K562 (cell line): Measurements from ENCODE around the gene DNAJB11. TPM values are rescaled to one million over a fixed set of nuclear protein-coding genes. Genes with fewer than 3 reads are reported as not detected.

ENCODE experiments used
- ATAC-seq: fragments of 200-7000 bp; cut with Tn5 transposase; 3 replicates; pipeline ENCODE4 v1.9.1; 2020; ENCODE audit warnings: moderate library complexity
- BruUV-seq: library from RNA; stranded (reverse); fragments of 400-500 nt; replicated peaks from 2 replicates; lab custom pipeline; 2021; lab: Mats Ljungman, UMichigan
- CTCF ChIA-PET: fragments of 300-600 bp; formaldehyde crosslinking; extraction: SDS; loops from one replicate; lab custom pipeline; 2021; ENCODE audit warnings: low intra/inter-chr PET ratio; lab: Yijun Ruan, JAX
- POLR2A ChIA-PET: fragments of 300-600, 350-650 bp; sonication (Branson Sonifier 250); formaldehyde crosslinking; extraction: SDS; loops from one replicate; lab custom pipeline; 2021; ENCODE audit warnings: antibody characterized with exemption, inconsistent platforms; lab: Yijun Ruan, JAX
- DNase-seq, 4 experiments: peaks; one replicate each; pipeline versions ENCODE4 v3.0.0 to v3.0.0-alpha.2; 2011 to 2018; ENCODE audit warnings: low spot score in 3 of 4, mixed read lengths in 3 of 4; ENCODE audit errors: extremely low read depth in 1 of 4
- FAIRE-seq: peaks from 2 replicates; lab custom pipeline; 2011; peaks lifted over from hg19 to GRCh38; lab: Jason Lieb, UNC
- H2AFZ ChIP-seq: 2 replicates; pipeline ENCODE4 v1.6.0; 2011; ENCODE audit warnings: low read depth, low read length, control low read depth, inconsistent platforms
- H3K27ac ChIP-seq: fragments of 200-600 bp; 3 replicates; pipeline ENCODE4 v1.8.0; 2011; ENCODE audit warnings: low read depth, mild to moderate bottlenecking, control low read depth, inconsistent platforms, low read length, moderate library complexity, mixed read lengths; ENCODE audit errors: extremely low read depth
- H3K27me3 ChIP-seq, 2 experiments: fragments of 300-600 bp in 1 of 2; 2 replicates in 1 of 2; 3 replicates in 1 of 2; pipeline versions ENCODE4 v1.6.0 to v1.8.0; 2011; ENCODE audit warnings: inconsistent platforms in 2 of 2, low read length in 2 of 2, mild to moderate bottlenecking in 1 of 2, mixed read lengths in 1 of 2, moderate library complexity in 1 of 2; ENCODE audit not compliant: control insufficient read depth in 2 of 2, insufficient read depth in 2 of 2
- H3K36me3 ChIP-seq: fragments of 300-600 bp; 3 replicates; pipeline ENCODE4 v1.8.0; 2011; ENCODE audit warnings: mild to moderate bottlenecking, low read length, inconsistent platforms; ENCODE audit not compliant: control insufficient read depth, insufficient read depth
- H3K4me1 ChIP-seq, 2 experiments: fragments of 200-600 bp in 1 of 2; replicated peaks in 1 of 2; 2 replicates in 1 of 2; 3 replicates in 1 of 2; pipeline versions ENCODE4 v1.5.1 to v1.8.0; 2011; ENCODE audit warnings: inconsistent platforms in 2 of 2, low read length in 2 of 2, mild to moderate bottlenecking in 1 of 2, mixed read lengths in 1 of 2, moderate library complexity in 1 of 2; ENCODE audit not compliant: control insufficient read depth in 2 of 2, insufficient read depth in 2 of 2
- H3K4me2 ChIP-seq: 2 replicates; pipeline ENCODE4 v1.6.1; 2011; ENCODE audit warnings: low read length, control low read depth, inconsistent platforms, mixed read lengths; ENCODE audit not compliant: insufficient read depth
- H3K4me3 ChIP-seq: fragments of 200-600 bp; sonication (generic), shearing (Covaris generic); 2 replicates; pipeline ENCODE4 v1.5.1; 2016; ENCODE audit warnings: control low read depth, inconsistent platforms
- H3K79me2 ChIP-seq: fragments of 200-600 bp; 3 replicates; pipeline ENCODE4 v1.8.0; 2011; ENCODE audit warnings: low read length, inconsistent platforms; ENCODE audit not compliant: control insufficient read depth, insufficient read depth
- H3K9ac ChIP-seq, 2 experiments: 2 replicates each; pipeline versions ENCODE4 v1.6.0 to v1.6.1; 2011; ENCODE audit warnings: low read depth in 2 of 2, low read length in 2 of 2, control low read depth in 1 of 2, inconsistent platforms in 1 of 2, mild to moderate bottlenecking in 1 of 2, mixed read lengths in 1 of 2; ENCODE audit not compliant: insufficient read depth in 1 of 2
- H3K9me1 ChIP-seq: one replicate; pipeline ENCODE4 v1.6.0; 2011; ENCODE audit warnings: inconsistent platforms, mild to moderate bottlenecking, low read length, moderate library complexity; ENCODE audit not compliant: control insufficient read depth, insufficient read depth
- H3K9me3 ChIP-seq: replicated peaks from 2 replicates; pipeline ENCODE4 v1.5.1; 2011; ENCODE audit warnings: low read depth, low read length, inconsistent platforms; ENCODE audit not compliant: control insufficient read depth, insufficient read depth
- H4K20me1 ChIP-seq: replicated peaks from 2 replicates; pipeline ENCODE4 v1.6.1; 2011; ENCODE audit warnings: low read length, inconsistent platforms, mixed read lengths; ENCODE audit not compliant: control insufficient read depth, insufficient read depth
- CBFA2T2 ChIP-seq: fragments of 450-650 bp; conservative IDR thresholded peaks from 2 replicates; pipeline ENCODE4 v1.6.1; 2017; ENCODE audit warnings: mild to moderate bottlenecking
- CEBPB ChIP-seq: fragments of 450-650 bp; IDR thresholded peaks from 2 replicates; pipeline ENCODE4 v1.6.1; 2016; ENCODE audit warnings: missing genetic modification characterization, missing compliant biosample characterization
- CTBP1 ChIP-seq: fragments of 450-650 bp; IDR thresholded peaks from 2 replicates; pipeline ENCODE4 v1.6.1; 2016; ENCODE audit warnings: borderline replicate concordance
- FOSL1 ChIP-seq: fragments of 200-800 bp; sonication (Bioruptor generic); conservative IDR thresholded peaks from 2 replicates; pipeline ENCODE4 v1.6.1; 2016; ENCODE audit warnings: missing genetic modification characterization, missing compliant biosample characterization
- JUND ChIP-seq, 2 experiments: IDR thresholded peaks; 2 replicates in 1 of 2; 3 replicates in 1 of 2; pipeline ENCODE4 v1.6.1; 2011; ENCODE audit warnings: borderline replicate concordance in 2 of 2, low read depth in 2 of 2, low read length in 2 of 2, improper control_type of control experiment in 1 of 2, missing biosample characterization in 1 of 2, missing genetic modification characterization in 1 of 2, missing genetic modification reagents in 1 of 2
- MIER1 ChIP-seq: fragments of 450-650 bp; IDR thresholded peaks from 2 replicates; pipeline ENCODE4 v1.6.1; 2016; ENCODE audit warnings: antibody characterized with exemption, mild to moderate bottlenecking, low read depth
- SMC3 ChIP-seq: conservative IDR thresholded peaks from 2 replicates; pipeline ENCODE4 v1.6.1; 2011; ENCODE audit warnings: low read depth, low read length, improper control_type of control experiment; ENCODE audit not compliant: insufficient read depth
- TCF3 ChIP-seq: sonication (generic); formaldehyde crosslinking; IDR thresholded peaks from 2 replicates; pipeline ENCODE4 v1.4.0; 2020; ENCODE audit warnings: mild to moderate bottlenecking, missing genetic modification reagents
- TCF7L2 ChIP-seq: fragments of 150-350 bp; IDR thresholded peaks from 2 replicates; pipeline ENCODE4 v1.6.1; 2016; ENCODE audit warnings: low read depth, mild to moderate bottlenecking, low read length, moderate library complexity
- ZEB2 ChIP-seq: fragments of 450-650 bp; IDR thresholded peaks from 2 replicates; pipeline ENCODE4 v1.6.1; 2016
- WGBS: fragments of 100-300 bp; shearing (Covaris generic); methylation state at CpG from one replicate; pipeline ENCODE4 v1.1.6; 2016; ENCODE audit warnings: low coverage, mixed read lengths; ENCODE audit not compliant: insufficient coverage; ENCODE audit errors: missing lambda C conversion rate; 5-methylcytosine and 5-hydroxymethylcytosine counted together
- in situ Hi-C: fragments of 300-500 bp; cut with MboI; formaldehyde crosslinking; loops from 4 replicates; pipeline ENCODE4 v1.15.0; 2018; ENCODE audit warnings: inconsistent platforms, mixed read lengths
- intact Hi-C: fragments of 100-400 bp; cut with micrococcal nuclease; formaldehyde crosslinking; loops from 2 replicates; pipeline ENCODE4 v1.14.2; 2022
- polyA plus RNA-seq, 8 experiments: library from polyadenylated mRNA; depleted of rRNA in 4 of 8; stranded (reverse) in 5 of 8; unstranded in 3 of 8; fragments of >200 nt; fragmentation: Nextera tagmentation in 2 of 8; fragmentation: Illumina TruSeq in 1 of 8; extraction: Ambion mirVana in 2 of 8; extraction: Trizol in 1 of 8; gene quantifications; 2 replicates each; pipeline versions ENCODE4 v1.2.1 to v1.2.3, GENCODE V29; 2011 to 2014; ENCODE audit warnings: inconsistent platforms in 1 of 8, missing spikeins in 1 of 8
- total RNA-seq, 7 experiments: library from RNA; depleted of rRNA in 6 of 7; stranded (reverse); fragments of >200 nt in 6 of 7; fragmentation: Illumina TruSeq in 2 of 7; extraction: Trizol in 2 of 7; gene quantifications; 2 replicates each; pipeline versions ENCODE4 v1.2.1 to v1.2.3, GENCODE V29; 2011 to 2021; ENCODE audit warnings: low replicate concordance in 1 of 7
- TF ChIP-seq, protein P1 (sequence below): sonication (generic); formaldehyde crosslinking; IDR thresholded peaks from 2 replicates; pipeline ENCODE4 v1.8.0; 2022; ENCODE audit warnings: mild to moderate bottlenecking, missing genetic modification reagents, borderline replicate concordance
- TF ChIP-seq, protein P2 (sequence below): sonication (generic); formaldehyde crosslinking; IDR thresholded peaks from 2 replicates; pipeline ENCODE4 v1.8.0; 2022; ENCODE audit warnings: mild to moderate bottlenecking, missing genetic modification reagents

Gene DNAJB11
- total and polyA plus RNA-seq, 9 of the 15 experiments (the other 6 are each of a cell fraction or from before 2014, with no cell fraction given): 14.8 to 74.7 (median 63.8) TPM

DNA sequence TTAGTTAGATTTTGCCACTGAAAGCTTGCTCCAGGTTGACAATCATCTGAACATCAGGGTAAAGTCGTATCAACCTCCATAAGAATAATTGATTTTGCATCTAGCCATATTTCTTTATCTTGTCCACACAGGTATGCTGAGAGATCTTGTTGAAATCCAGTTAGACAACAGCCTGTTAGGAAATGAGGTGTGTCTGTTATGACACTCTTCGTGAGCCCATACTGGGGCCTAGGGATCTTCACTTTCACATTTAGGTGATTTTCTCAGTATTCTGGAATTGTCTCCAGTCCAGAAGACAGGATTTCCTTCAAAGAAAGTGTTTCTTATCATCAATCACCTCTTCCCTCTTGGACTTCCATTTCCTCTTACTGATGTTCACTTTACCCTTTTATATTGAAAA is 18.1 kb downstream of the DNAJB11 start (continued):
- TF ChIP-seq, protein P1, sequence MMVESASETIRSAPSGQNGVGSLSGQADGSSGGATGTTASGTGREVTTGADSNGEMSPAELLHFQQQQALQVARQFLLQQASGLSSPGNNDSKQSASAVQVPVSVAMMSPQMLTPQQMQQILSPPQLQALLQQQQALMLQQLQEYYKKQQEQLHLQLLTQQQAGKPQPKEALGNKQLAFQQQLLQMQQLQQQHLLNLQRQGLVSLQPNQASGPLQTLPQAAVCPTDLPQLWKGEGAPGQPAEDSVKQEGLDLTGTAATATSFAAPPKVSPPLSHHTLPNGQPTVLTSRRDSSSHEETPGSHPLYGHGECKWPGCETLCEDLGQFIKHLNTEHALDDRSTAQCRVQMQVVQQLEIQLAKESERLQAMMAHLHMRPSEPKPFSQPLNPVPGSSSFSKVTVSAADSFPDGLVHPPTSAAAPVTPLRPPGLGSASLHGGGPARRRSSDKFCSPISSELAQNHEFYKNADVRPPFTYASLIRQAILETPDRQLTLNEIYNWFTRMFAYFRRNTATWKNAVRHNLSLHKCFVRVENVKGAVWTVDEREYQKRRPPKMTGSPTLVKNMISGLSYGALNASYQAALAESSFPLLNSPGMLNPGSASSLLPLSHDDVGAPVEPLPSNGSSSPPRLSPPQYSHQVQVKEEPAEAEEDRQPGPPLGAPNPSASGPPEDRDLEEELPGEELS (CRISPR knock-in tag): no peak
- TF ChIP-seq TCF3 (CRISPR knock-in tag) (peak; percentile 57), CBFA2T2 (peak; percentile 14; the same call in 1 of the 2 replicates), CTBP1 (0 out of 2 replicates have a peak, but pooled peaks have one; percentile 22), ZEB2 (peak; percentile 39; the same call in 1 of the 2 replicates), FOSL1 (tag) (peak; percentile 69)

DNA sequence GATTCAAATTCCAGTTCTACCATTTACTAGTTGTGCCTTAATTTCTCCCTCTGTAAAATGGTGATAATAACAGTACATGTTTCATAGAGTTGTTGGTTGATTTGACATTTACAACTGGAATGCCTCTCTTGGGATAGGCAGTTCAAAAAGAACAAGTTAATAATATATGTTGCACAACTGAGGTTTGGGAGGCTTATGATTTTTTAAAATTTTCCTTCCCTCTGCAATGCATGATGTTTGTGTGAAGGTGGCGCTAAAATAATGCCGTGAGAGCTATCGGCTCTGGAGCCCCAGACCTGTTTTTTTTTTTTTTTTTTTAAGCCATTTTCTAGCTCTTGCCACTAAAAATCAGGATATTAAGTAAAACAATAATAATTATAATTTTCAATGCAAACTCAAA is 18.6 kb downstream of the DNAJB11 start:
- BruUV-seq: no TSS peak
- Histone ChIP-seq H2AFZ (no peak overlapping the region), H3K27ac (no peak overlapping the region), H3K4me3 (no peak overlapping the region), H3K4me1 (peaks cover 0 to 26% of the 10 kb centered on the region in 2 experiments; a peak in 3 of 5 replicates), H4K20me1 (no peaks in the 10 kb centered on the region), H3K9me3 (no peaks in the 10 kb centered on the region), H3K27me3 (no peaks in the 10 kb centered on the region), H3K79me2 (no peaks in the 10 kb centered on the region), H3K4me2 (no peak overlapping the region), H3K9ac (no peak overlapping the region; a peak in 1 of 4 replicates), H3K9me1 (no peaks in the 10 kb centered on the region), H3K36me3 (peaks cover 21% of the 10 kb centered on the region)
- intact Hi-C loops (loop anchor here (1.0 to 10.0 kb wide), 3 partner anchors 20 to 236 kb away; no protein-coding TSS in a partner anchor), in situ Hi-C loops (no loop called here)
- DNase-seq (peak; percentile 32 to 46 (median 34)), ATAC-seq (peak; percentile 71), FAIRE-seq (peak; percentile 70)
- ChIA-PET POLR2A (interaction anchor here (0.6 to 3.8 kb wide), 7 partner anchors 8 to 196 kb away, joined by 3 to 23 read pairs (median 3); partner anchors contain the start of gene EIF4A2), CTCF (interaction anchor here (0.6 to 1.4 kb wide), 6 partner anchors 28 to 608 kb away, joined by 3 to 12 read pairs (median 4); partner anchors contain the start of gene RTP1)
- 21% methylated on average over 3 of the region's 3 CpGs for WGBS
- peak; percentile 22; the same call in 1 of the 2 replicates for TF ChIP-seq SMC3
- peak; percentile 24; the same call in 1 of the 2 replicates for TF ChIP-seq JUND (IDR thresholded peaks at IDR 0.05; ENCODE audit: borderline replicate concordance, low read depth, low read length)
- TF ChIP-seq JUND (tag; IDR thresholded peaks at IDR 0.05; ENCODE audit: borderline replicate concordance, low read depth, low read length): no peak
- TF ChIP-seq MIER1: no peak
- no peak for TF ChIP-seq TCF7L2
- TF ChIP-seq, protein P2, sequence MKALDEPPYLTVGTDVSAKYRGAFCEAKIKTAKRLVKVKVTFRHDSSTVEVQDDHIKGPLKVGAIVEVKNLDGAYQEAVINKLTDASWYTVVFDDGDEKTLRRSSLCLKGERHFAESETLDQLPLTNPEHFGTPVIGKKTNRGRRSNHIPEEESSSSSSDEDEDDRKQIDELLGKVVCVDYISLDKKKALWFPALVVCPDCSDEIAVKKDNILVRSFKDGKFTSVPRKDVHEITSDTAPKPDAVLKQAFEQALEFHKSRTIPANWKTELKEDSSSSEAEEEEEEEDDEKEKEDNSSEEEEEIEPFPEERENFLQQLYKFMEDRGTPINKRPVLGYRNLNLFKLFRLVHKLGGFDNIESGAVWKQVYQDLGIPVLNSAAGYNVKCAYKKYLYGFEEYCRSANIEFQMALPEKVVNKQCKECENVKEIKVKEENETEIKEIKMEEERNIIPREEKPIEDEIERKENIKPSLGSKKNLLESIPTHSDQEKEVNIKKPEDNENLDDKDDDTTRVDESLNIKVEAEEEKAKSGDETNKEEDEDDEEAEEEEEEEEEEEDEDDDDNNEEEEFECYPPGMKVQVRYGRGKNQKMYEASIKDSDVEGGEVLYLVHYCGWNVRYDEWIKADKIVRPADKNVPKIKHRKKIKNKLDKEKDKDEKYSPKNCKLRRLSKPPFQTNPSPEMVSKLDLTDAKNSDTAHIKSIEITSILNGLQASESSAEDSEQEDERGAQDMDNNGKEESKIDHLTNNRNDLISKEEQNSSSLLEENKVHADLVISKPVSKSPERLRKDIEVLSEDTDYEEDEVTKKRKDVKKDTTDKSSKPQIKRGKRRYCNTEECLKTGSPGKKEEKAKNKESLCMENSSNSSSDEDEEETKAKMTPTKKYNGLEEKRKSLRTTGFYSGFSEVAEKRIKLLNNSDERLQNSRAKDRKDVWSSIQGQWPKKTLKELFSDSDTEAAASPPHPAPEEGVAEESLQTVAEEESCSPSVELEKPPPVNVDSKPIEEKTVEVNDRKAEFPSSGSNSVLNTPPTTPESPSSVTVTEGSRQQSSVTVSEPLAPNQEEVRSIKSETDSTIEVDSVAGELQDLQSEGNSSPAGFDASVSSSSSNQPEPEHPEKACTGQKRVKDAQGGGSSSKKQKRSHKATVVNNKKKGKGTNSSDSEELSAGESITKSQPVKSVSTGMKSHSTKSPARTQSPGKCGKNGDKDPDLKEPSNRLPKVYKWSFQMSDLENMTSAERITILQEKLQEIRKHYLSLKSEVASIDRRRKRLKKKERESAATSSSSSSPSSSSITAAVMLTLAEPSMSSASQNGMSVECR (CRISPR knock-in tag): no peak
- peak; percentile 52 for TF ChIP-seq CEBPB (tag)
